ENCODE data around the gene GAS2L1. TPM values are rescaled to one million over a fixed set of nuclear protein-coding genes. Genes with fewer than 3 reads are reported as not detected.

The GAS2L1 gene
- 10 to 100 TPM in 6 of 10 donors, 1 to 10 TPM in 4; 8.1 to 15.9 (median 11.9) TPM for polyA plus RNA-seq (ENCODE audit: insufficient read length in 10 of 10)
- long read RNA-seq, donor 1, partial matches to known transcripts, result 0 of 5 reads
- long read RNA-seq, donor 1, other reads (novel, unspliced or antisense), result 0 of 5 reads
- long read RNA-seq, donor 2, partial matches to known transcripts, result 0 of 3 reads
- long read RNA-seq, donor 2, other reads (novel, unspliced or antisense), result 0 of 3 reads
- long read RNA-seq, donor 3, result 0 reads
- long read RNA-seq, donor 4, partial matches to known transcripts, result 5 of 22 reads
- long read RNA-seq, donor 4, other reads (novel, unspliced or antisense), result 8 of 22 reads
- long read RNA-seq, donor 5, transcript GAS2L1-208 (6 exons, 2,925 nt), result major isoform, 7 of 18 reads
- long read RNA-seq, donor 5, partial matches to known transcripts, result 6 of 18 reads
- long read RNA-seq, donor 5, other reads (novel, unspliced or antisense), result 0 of 18 reads
- long read RNA-seq, donor 6, partial matches to known transcripts, result 0 of 5 reads
- long read RNA-seq, donor 6, other reads (novel, unspliced or antisense), result 0 of 5 reads
- long read RNA-seq, donor 7, partial matches to known transcripts, result 0 of 7 reads
- long read RNA-seq, donor 7, other reads (novel, unspliced or antisense), result 0 of 7 reads
- long read RNA-seq, donor 8, partial matches to known transcripts, result 0 of 5 reads
- long read RNA-seq, donor 8, other reads (novel, unspliced or antisense), result 0 of 5 reads
- long read RNA-seq, donor 9, result 0 reads

- peak; percentile 77 to 94 (median 88) for DNase-seq
Measured at GRCh38 chr22:29306175-29306834, at the start of gene GAS2L1. Gene GAS2L1, plus strand, starts transcription at chr22:29306650. Its CDS starts 1,456 bp downstream, at chr22:29308106.

- no peak for DNase-seq
Measured at GRCh38 chr22:29257751-29258181, 48.7 kb upstream of the GAS2L1 start.

- DNase-seq, result no peak
Measured at GRCh38 chr22:29258407-29259252, 47.8 kb upstream of the GAS2L1 start.

GRCh38 chr22:29259253-29259899 is 47.1 kb upstream of the GAS2L1 start:
- DNase-seq, result no peak

GRCh38 chr22:29260031-29260560 is 46.4 kb upstream of the GAS2L1 start:
- no peak for DNase-seq

GRCh38 chr22:29260601-29261315 is 45.7 kb upstream of the GAS2L1 start:
- DNase-seq, result no peak

GRCh38 chr22:29263791-29264276 is 42.6 kb upstream of the GAS2L1 start:
- DNase-seq, result no peak

- no peak for DNase-seq
Measured at GRCh38 chr22:29265305-29265704, 41.1 kb upstream of the GAS2L1 start.

- DNase-seq, result no peak
Measured at GRCh38 chr22:29265929-29266328, 40.5 kb upstream of the GAS2L1 start.

GRCh38 chr22:29266564-29267461 is 39.6 kb upstream of the GAS2L1 start:
- no peak for DNase-seq

GRCh38 chr22:29267462-29267857 is 39.0 kb upstream of the GAS2L1 start:
- DNase-seq, result no peak

- DNase-seq, result peak; percentile 96 to 98 (median 98)
Measured at GRCh38 chr22:29267858-29268510, 38.5 kb upstream of the GAS2L1 start, which contains the start of the genes EWSR1 and RHBDD3. Gene EWSR1, plus strand, starts transcription at chr22:29268268. Its CDS starts 69 bp downstream, at chr22:29268337. Gene RHBDD3, minus strand, starts transcription at chr22:29267981. Its CDS starts 2,355 bp downstream, at chr22:29265626.

GRCh38 chr22:29268511-29269229 is 37.8 kb upstream of the GAS2L1 start:
- peak; percentile 70 to 94 (median 87) for DNase-seq

GRCh38 chr22:29269230-29269604 is 37.2 kb upstream of the GAS2L1 start:
- no peak for DNase-seq

- DNase-seq, result no peak
Measured at GRCh38 chr22:29269731-29270474, 36.5 kb upstream of the GAS2L1 start.

Measured in muscle of back (tissue), 13 donors.